HCT116 (cell line): ENCODE results near the gene EHMT1. TPM values are rescaled to one million over a fixed set of nuclear protein-coding genes. Genes with fewer than 3 reads are reported as not detected.

Experiments used
- ATAC-seq: fragments of 200-7000 bp; cut with Tn5 transposase; 2 replicates; pipeline ENCODE4 v1.9.1; 2020; ENCODE audit warnings: mild to moderate bottlenecking, moderate library complexity
- BruUV-seq: library from RNA; stranded (reverse); fragments of 400-500 nt; replicated peaks from 2 replicates; lab custom pipeline; 2021; lab: Mats Ljungman, UMichigan
- CTCF ChIA-PET: fragments of 300-600 bp; sonication (Branson Sonifier 250); formaldehyde crosslinking; loops from one replicate; lab custom pipeline; 2021; ENCODE audit warnings: antibody characterized with exemption; lab: Charles Lee
- POLR2A ChIA-PET: fragments of 300-600, 350-600 bp; sonication (Branson Sonifier 250); formaldehyde crosslinking; loops from one replicate; lab custom pipeline; 2021; ENCODE audit warnings: antibody characterized with exemption; lab: Charles Lee
- RAD21 ChIA-PET, 2 experiments: fragments of 300-600 bp; sonication (Branson Sonifier 250); formaldehyde crosslinking; loops; one replicate each; lab custom pipeline; 2023; ENCODE audit warnings: low total read pairs in 2 of 2; ENCODE audit not compliant: uncharacterized antibody in 2 of 2, unreplicated experiment in 2 of 2, low non-redundant PET in 1 of 2; lab: Charles Lee
- DNase-seq: peaks from one replicate; pipeline ENCODE4 v3.0.0-alpha.2; 2010; ENCODE audit warnings: low read depth, low spot score
- H2AFZ ChIP-seq: fragments of 200-600 bp; shearing (Covaris generic), sonication (generic); 2 replicates; pipeline ENCODE4 v1.6.1; 2017; ENCODE audit warnings: low read depth, mixed run types, mixed read lengths, antibody characterized with exemption, low read length; ENCODE audit not compliant: poor library complexity, severe bottlenecking
- H3K27ac ChIP-seq: 2 replicates; pipeline ENCODE4 v1.5.1; 2012; ENCODE audit warnings: low read depth, low read length
- H3K27me3 ChIP-seq: fragments of 200-600 bp; sonication (generic); 2 replicates; pipeline ENCODE4 v1.6.1; 2016; ENCODE audit warnings: mixed run types, low read length, mixed read lengths; ENCODE audit not compliant: insufficient read depth
- H3K36me3 ChIP-seq, 2 experiments: fragments of 200-500 bp in 1 of 2; fragments of 200-600 bp in 1 of 2; sonication (Bioruptor generic) in 1 of 2; sonication (generic) in 1 of 2; 2 replicates each; pipeline versions ENCODE4 v1.5.1 to v1.6.1; 2014 to 2016; ENCODE audit warnings: low read length in 2 of 2, inconsistent platforms in 1 of 2, mixed read lengths in 1 of 2, mixed run types in 1 of 2; ENCODE audit not compliant: insufficient read depth in 2 of 2, control insufficient read depth in 1 of 2
- H3K4me1 ChIP-seq, 2 experiments: fragments of 200-600 bp in 1 of 2; sonication (generic) in 1 of 2; 2 replicates each; pipeline versions ENCODE4 v1.5.1 to v1.6.1; 2012 to 2017; ENCODE audit warnings: low read length in 2 of 2, inconsistent platforms in 1 of 2, mild to moderate bottlenecking in 1 of 2, mixed read lengths in 1 of 2, mixed run types in 1 of 2, moderate library complexity in 1 of 2; ENCODE audit not compliant: insufficient read depth in 2 of 2, control insufficient read depth in 1 of 2
- H3K4me2 ChIP-seq: fragments of 200-600 bp; sonication (generic); 2 replicates; pipeline ENCODE4 v1.6.1; 2017; ENCODE audit warnings: mixed run types, low read length, mixed read lengths
- H3K4me3 ChIP-seq, 2 experiments: fragments of 200-600 bp in 1 of 2; sonication (generic) in 1 of 2; replicated peaks in 1 of 2; 2 replicates each; pipeline ENCODE4 v1.5.1; 2011 to 2016; ENCODE audit warnings: low read length in 2 of 2, control low read depth in 1 of 2, low read depth in 1 of 2, mild to moderate bottlenecking in 1 of 2, mixed read lengths in 1 of 2, mixed run types in 1 of 2
- H3K79me2 ChIP-seq: fragments of 200-600 bp; sonication (generic); 2 replicates; pipeline ENCODE4 v1.6.1; 2017; ENCODE audit warnings: mild to moderate bottlenecking, mixed run types, low read length, moderate library complexity, mixed read lengths; ENCODE audit not compliant: insufficient read depth
- H3K9ac ChIP-seq: fragments of 200-600 bp; sonication (generic); 2 replicates; pipeline ENCODE4 v1.6.1; 2016; ENCODE audit warnings: low read length, mixed read lengths
- H3K9me2 ChIP-seq: fragments of 200-600 bp; sonication (generic), shearing (Covaris generic); 2 replicates; pipeline ENCODE4 v1.6.1; 2017; ENCODE audit warnings: mixed run types, mild to moderate bottlenecking, moderate library complexity; ENCODE audit not compliant: insufficient read depth
- H3K9me3 ChIP-seq, 2 experiments: fragments of 200-500 bp in 1 of 2; fragments of 200-600 bp in 1 of 2; sonication (Bioruptor generic) in 1 of 2; sonication (generic) in 1 of 2; 2 replicates each; pipeline ENCODE4 v1.6.1; 2014 to 2017; ENCODE audit warnings: low read length in 2 of 2, mixed read lengths in 2 of 2, inconsistent platforms in 1 of 2, low read depth in 1 of 2, mild to moderate bottlenecking in 1 of 2, mixed run types in 1 of 2, moderate library complexity in 1 of 2; ENCODE audit not compliant: control insufficient read depth in 1 of 2, insufficient read depth in 1 of 2
- H4K20me1 ChIP-seq: fragments of 200-600 bp; sonication (generic), shearing (Covaris generic); 2 replicates; pipeline ENCODE4 v1.6.1; 2017; ENCODE audit warnings: mixed run types, mild to moderate bottlenecking, moderate library complexity; ENCODE audit not compliant: insufficient read depth
- CBX3 ChIP-seq: IDR thresholded peaks from 2 replicates; pipeline ENCODE4 v1.6.1; 2012; ENCODE audit warnings: low read depth
- CEBPB ChIP-seq: IDR thresholded peaks from 2 replicates; pipeline ENCODE4 v1.6.1; 2012; ENCODE audit warnings: low read depth
- JUND ChIP-seq: IDR thresholded peaks from 2 replicates; pipeline ENCODE4 v1.6.1; 2012
- POLR2A ChIP-seq: IDR thresholded peaks from 2 replicates; pipeline ENCODE4 v1.7.0; 2011; ENCODE audit warnings: borderline replicate concordance; ENCODE audit not compliant: insufficient read depth, insufficient read length; ENCODE audit errors: extremely low read depth
- YY1 ChIP-seq: IDR thresholded peaks from 2 replicates; pipeline ENCODE4 v1.6.1; 2011; ENCODE audit warnings: low read length, low read depth, moderate library complexity, mild to moderate bottlenecking; ENCODE audit not compliant: insufficient replicate concordance; ENCODE audit errors: extremely low read depth
- ZBTB33 ChIP-seq: IDR thresholded peaks from 2 replicates; pipeline ENCODE4 v1.6.1; 2011; ENCODE audit warnings: mild to moderate bottlenecking, low read length, moderate library complexity; ENCODE audit not compliant: insufficient replicate concordance; ENCODE audit errors: extremely low read depth
- ZFX ChIP-seq: fragments of 450-650 bp; IDR thresholded peaks from 2 replicates; pipeline ENCODE4 v1.6.1; 2017
- intact Hi-C: fragments of 100-400 bp; cut with micrococcal nuclease; formaldehyde crosslinking; loops from 2 replicates; pipeline ENCODE4 v1.10.0; 2022
- total RNA-seq: library from RNA; stranded (reverse); gene quantifications from one replicate; pipeline ENCODE4 v1.2.1, GENCODE V29; 2021; ENCODE audit not compliant: unreplicated experiment

The EHMT1 gene
- total RNA-seq, 1 experiment from 2014 or later, result 86.1 TPM

- TF ChIP-seq ZBTB33, result no peak
- TF ChIP-seq JUND, result no peak
Observed at GRCh38 chr9:137758067-137758466, 139.3 kb downstream of the EHMT1 start (continued).

- ChIA-PET CTCF (no interaction called here), POLR2A (no interaction called here), RAD21 (no interaction called here)
- ATAC-seq (no peak), DNase-seq (no peak)
- Histone ChIP-seq H3K27me3 (no peaks in the 10 kb centered on the region), H3K4me1 (peaks cover 9 to 18% of the 10 kb centered on the region in 2 experiments; a peak in 3 of 4 replicates), H3K27ac (no peak overlapping the region), H3K9me2 (no peaks in the 10 kb centered on the region), H3K4me3 (no peak overlapping the region), H3K9ac (no peak overlapping the region), H3K36me3 (peaks cover 17 to 28% of the 10 kb centered on the region in 2 experiments; a peak in 3 of 4 replicates), H3K4me2 (no peak overlapping the region), H3K79me2 (peaks cover 10% of the 10 kb centered on the region), H3K9me3 (no peaks in the 10 kb centered on the region; a peak in 1 of 4 replicates), H4K20me1 (no peaks in the 10 kb centered on the region), H2AFZ (no peak overlapping the region)
- no TSS peak for BruUV-seq
- intact Hi-C loops, result no loop called here
- TF ChIP-seq CEBPB (no peak), CBX3 (no peak), POLR2A (no peak), YY1 (no peak), ZFX (no peak)
Observed at GRCh38 chr9:137759117-137759516, 140.3 kb downstream of the EHMT1 start.
